SK-N-SH treated with all-trans-retinoic acid at 6 μM for 48 hours (cell line): ENCODE measurements around the gene WASHC2C.
"Not testable (repeated sequence)": the region's sequence is repeated elsewhere in the genome, so short reads cannot be mapped to it uniquely, and the experiment has no call there.

Source experiments
- CSRNP3 ChIP-seq: fragments of 250-450 bp; sonication (Bioruptor Pico); IDR thresholded peaks from 2 replicates; pipeline ENCODE4 v1.5.1; 2021; ENCODE audit warnings: mild to moderate bottlenecking, moderate library complexity
- GLIS3 ChIP-seq: fragments of 250-450 bp; sonication (Bioruptor Pico); IDR thresholded peaks from 2 replicates; pipeline ENCODE4 v1.5.0; 2020; ENCODE audit warnings: mild to moderate bottlenecking, moderate library complexity
- RARB ChIP-seq: fragments of 250-450 bp; sonication (Bioruptor Pico); IDR thresholded peaks from 2 replicates; pipeline ENCODE4 v1.8.0; 2021; ENCODE audit warnings: mild to moderate bottlenecking, moderate library complexity
- ZFP3 ChIP-seq: fragments of 250-450 bp; sonication (Bioruptor Pico); IDR thresholded peaks from 2 replicates; pipeline ENCODE4 v1.5.0; 2020; ENCODE audit warnings: mild to moderate bottlenecking, moderate library complexity
- ZNF70 ChIP-seq: fragments of 450-650 bp; formaldehyde crosslinking; IDR thresholded peaks from 2 replicates; pipeline ENCODE4 v1.5.0; 2020; ENCODE audit warnings: mild to moderate bottlenecking, moderate library complexity
- ZNF8 ChIP-seq: fragments of 450-650 bp; formaldehyde crosslinking; IDR thresholded peaks from 2 replicates; pipeline ENCODE4 v1.5.0; 2020; ENCODE audit warnings: mild to moderate bottlenecking, moderate library complexity
- TF ChIP-seq, protein P1 (sequence below): fragments of 250-450 bp; sonication (Bioruptor Pico); IDR thresholded peaks from 2 replicates; pipeline ENCODE4 v1.8.0; 2020; ENCODE audit warnings: mild to moderate bottlenecking, moderate library complexity, borderline replicate concordance
- TF ChIP-seq, protein P2 (sequence below): fragments of 250-450 bp; sonication (Bioruptor Pico); IDR thresholded peaks from 2 replicates; pipeline ENCODE4 v1.5.1; 2020; ENCODE audit warnings: low read depth, mild to moderate bottlenecking, moderate library complexity

DNA sequence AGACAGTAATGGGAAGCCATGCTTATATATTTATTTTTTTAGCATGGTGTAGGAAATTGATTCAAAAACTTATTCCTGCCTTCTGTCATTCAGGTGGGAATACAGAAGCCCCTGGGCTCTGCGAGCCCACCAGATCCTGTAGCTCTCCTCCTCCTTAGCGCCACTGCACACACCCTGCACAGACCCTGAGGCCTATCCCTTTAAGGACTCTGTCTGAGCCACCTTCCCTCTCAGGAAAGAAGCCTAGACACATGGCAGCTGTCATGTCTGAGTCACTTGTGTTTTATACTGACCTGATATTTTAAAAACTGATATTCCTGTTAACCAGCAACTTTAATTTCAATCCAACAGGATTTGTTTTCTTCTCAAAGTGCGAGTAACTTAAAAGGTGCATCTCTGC lies 36.0 kb downstream of the WASHC2C start:
- TF ChIP-seq CSRNP3 (CRISPR knock-in tag); RARB (CRISPR knock-in tag); ZNF8; ZFP3 (CRISPR knock-in tag); ZNF70 (CRISPR knock-in tag); GLIS3: not testable (repeated sequence)
- TF ChIP-seq, protein P1, sequence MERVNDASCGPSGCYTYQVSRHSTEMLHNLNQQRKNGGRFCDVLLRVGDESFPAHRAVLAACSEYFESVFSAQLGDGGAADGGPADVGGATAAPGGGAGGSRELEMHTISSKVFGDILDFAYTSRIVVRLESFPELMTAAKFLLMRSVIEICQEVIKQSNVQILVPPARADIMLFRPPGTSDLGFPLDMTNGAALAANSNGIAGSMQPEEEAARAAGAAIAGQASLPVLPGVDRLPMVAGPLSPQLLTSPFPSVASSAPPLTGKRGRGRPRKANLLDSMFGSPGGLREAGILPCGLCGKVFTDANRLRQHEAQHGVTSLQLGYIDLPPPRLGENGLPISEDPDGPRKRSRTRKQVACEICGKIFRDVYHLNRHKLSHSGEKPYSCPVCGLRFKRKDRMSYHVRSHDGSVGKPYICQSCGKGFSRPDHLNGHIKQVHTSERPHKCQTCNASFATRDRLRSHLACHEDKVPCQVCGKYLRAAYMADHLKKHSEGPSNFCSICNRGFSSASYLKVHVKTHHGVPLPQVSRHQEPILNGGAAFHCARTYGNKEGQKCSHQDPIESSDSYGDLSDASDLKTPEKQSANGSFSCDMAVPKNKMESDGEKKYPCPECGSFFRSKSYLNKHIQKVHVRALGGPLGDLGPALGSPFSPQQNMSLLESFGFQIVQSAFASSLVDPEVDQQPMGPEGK, result not testable (repeated sequence)
- TF ChIP-seq, protein P2, sequence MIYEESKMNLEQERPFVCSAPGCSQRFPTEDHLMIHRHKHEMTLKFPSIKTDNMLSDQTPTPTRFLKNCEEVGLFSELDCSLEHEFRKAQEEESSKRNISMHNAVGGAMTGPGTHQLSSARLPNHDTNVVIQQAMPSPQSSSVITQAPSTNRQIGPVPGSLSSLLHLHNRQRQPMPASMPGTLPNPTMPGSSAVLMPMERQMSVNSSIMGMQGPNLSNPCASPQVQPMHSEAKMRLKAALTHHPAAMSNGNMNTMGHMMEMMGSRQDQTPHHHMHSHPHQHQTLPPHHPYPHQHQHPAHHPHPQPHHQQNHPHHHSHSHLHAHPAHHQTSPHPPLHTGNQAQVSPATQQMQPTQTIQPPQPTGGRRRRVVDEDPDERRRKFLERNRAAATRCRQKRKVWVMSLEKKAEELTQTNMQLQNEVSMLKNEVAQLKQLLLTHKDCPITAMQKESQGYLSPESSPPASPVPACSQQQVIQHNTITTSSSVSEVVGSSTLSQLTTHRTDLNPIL (CRISPR knock-in tag), result not testable (repeated sequence)
